ENCODE results near the gene MRPS11. TPM values are rescaled to one million over a fixed set of nuclear protein-coding genes. Genes with fewer than 3 reads are reported as not detected.
"Not testable (repeated sequence)": the region's sequence is repeated elsewhere in the genome, so short reads cannot be mapped to it uniquely, and the experiment has no call there.

Gene MRPS11
- polyA plus RNA-seq, 2 of the 4 experiments (the other 2 are of a cell fraction) = 99.0 to 122 TPM

- TF ChIP-seq PBX3 (IDR thresholded peaks at IDR 0.05) = no peak
These were observed 1.8 kb downstream of the MRPS11 start (continued) for GRCh38 chr15:88469321-88469720.

- ChIA-PET POLR2A (no interaction called here), CTCF (interaction anchor here (1.0 to 3.7 kb wide), 7 partner anchors 11 to 187 kb away, joined by 3 to 16 read pairs (median 4); no protein-coding TSS in a partner anchor)
- Histone ChIP-seq H3K27ac (no peak overlapping the region), H3K4me1 (peaks cover 12% of the 10 kb centered on the region), H3K4me3 (no peak overlapping the region), H3K4me2 (no peak overlapping the region), H3K9me3 (no peaks in the 10 kb centered on the region)
- ATAC-seq (no peak), DNase-seq (ENCODE audit: low read depth in 1 of 2, low spot score in 1 of 2) (no peak), FAIRE-seq (no peak)
- 94% methylated on average over 6 of the region's 6 CpGs for WGBS (ENCODE audit: missing lambda C conversion rate)
- no peak for TF ChIP-seq SMC3 (IDR thresholded peaks at IDR 0.05)
- TF ChIP-seq, protein P1, sequence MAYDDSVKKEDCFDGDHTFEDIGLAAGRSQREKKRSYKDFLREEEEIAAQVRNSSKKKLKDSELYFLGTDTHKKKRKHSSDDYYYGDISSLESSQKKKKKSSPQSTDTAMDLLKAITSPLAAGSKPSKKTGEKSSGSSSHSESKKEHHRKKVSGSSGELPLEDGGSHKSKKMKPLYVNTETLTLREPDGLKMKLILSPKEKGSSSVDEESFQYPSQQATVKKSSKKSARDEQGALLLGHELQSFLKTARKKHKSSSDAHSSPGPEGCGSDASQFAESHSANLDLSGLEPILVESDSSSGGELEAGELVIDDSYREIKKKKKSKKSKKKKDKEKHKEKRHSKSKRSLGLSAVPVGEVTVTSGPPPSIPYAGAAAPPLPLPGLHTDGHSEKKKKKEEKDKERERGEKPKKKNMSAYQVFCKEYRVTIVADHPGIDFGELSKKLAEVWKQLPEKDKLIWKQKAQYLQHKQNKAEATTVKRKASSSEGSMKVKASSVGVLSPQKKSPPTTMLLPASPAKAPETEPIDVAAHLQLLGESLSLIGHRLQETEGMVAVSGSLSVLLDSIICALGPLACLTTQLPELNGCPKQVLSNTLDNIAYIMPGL (CRISPR knock-in tag; IDR thresholded peaks at IDR 0.05; ENCODE audit: borderline replicate concordance) = no peak
- TF ChIP-seq NFE2L2 (conservative IDR thresholded peaks at IDR 0.05; ENCODE audit: low read length) = no peak
- no peak for TF ChIP-seq GATA3 (IDR thresholded peaks at IDR 0.05; ENCODE audit: borderline replicate concordance)
- no peak for TF ChIP-seq ESRRA (IDR thresholded peaks at IDR 0.05; ENCODE audit: borderline replicate concordance, low read length)
- TF ChIP-seq EP300 (IDR thresholded peaks at IDR 0.05) = no peak
These were observed 3.3 kb downstream of the MRPS11 start for GRCh38 chr15:88470625-88471372.

DNA sequence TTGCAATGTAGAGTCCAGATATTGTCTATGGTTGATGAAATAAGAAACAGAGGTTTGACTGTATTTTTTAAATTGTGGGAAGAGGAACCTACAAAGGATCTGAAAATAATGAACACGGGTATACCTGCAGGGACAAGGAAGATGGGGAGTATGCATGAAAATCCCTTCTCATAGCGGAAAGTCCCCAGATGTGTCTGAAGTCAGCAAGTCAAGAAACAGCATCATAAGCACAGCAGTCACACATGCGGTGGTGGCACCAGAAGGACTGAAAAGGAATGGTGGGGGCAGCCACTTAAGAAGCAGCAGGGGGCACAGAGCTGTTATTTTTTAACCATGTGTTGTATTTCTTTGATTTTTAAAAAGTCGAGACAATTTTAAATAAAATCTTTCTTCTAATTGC lies 4.7 kb downstream of the MRPS11 start:
- CTCF ChIA-PET = interaction anchor here (1.0 to 3.7 kb wide), 3 partner anchors 22 to 406 kb away, joined by 3 to 16 read pairs (median 3); no protein-coding TSS in a partner anchor
- Histone ChIP-seq H3K4me1 (peaks cover 7% of the 10 kb centered on the region), H3K27ac (no peak overlapping the region), H3K4me3 (no peak overlapping the region), H3K9me3 (no peaks in the 10 kb centered on the region), H3K4me2 (no peak overlapping the region)
- TF ChIP-seq TP53 (CRISPR knock-in tag; IDR thresholded peaks at IDR 0.05) = no peak
- TF ChIP-seq RFX5 (IDR thresholded peaks at IDR 0.05) = no peak
- TF ChIP-seq ZNF302 (CRISPR knock-in tag; IDR thresholded peaks at IDR 0.05) = no peak
- no peak for TF ChIP-seq SREBF2 (IDR thresholded peaks at IDR 0.05)
- no peak for TF ChIP-seq JUNB (IDR thresholded peaks at IDR 0.05)
- TF ChIP-seq RCOR1 (IDR thresholded peaks at IDR 0.05; ENCODE audit: low read depth, low read length) = no peak
- no peak for TF ChIP-seq JUN (IDR thresholded peaks at IDR 0.05)
- no peak for TF ChIP-seq KDM5A (IDR thresholded peaks at IDR 0.05)
- TF ChIP-seq RARB (CRISPR knock-in tag; IDR thresholded peaks at IDR 0.05) = no peak
- DNase-seq (ENCODE audit: low read depth in 1 of 2, low spot score in 1 of 2) = no peak
- no peak for ATAC-seq
- no peak for FAIRE-seq
- 88% methylated on average over 4 of the region's 4 CpGs for WGBS (ENCODE audit: missing lambda C conversion rate)
- POLR2A ChIA-PET = no interaction called here

DNA sequence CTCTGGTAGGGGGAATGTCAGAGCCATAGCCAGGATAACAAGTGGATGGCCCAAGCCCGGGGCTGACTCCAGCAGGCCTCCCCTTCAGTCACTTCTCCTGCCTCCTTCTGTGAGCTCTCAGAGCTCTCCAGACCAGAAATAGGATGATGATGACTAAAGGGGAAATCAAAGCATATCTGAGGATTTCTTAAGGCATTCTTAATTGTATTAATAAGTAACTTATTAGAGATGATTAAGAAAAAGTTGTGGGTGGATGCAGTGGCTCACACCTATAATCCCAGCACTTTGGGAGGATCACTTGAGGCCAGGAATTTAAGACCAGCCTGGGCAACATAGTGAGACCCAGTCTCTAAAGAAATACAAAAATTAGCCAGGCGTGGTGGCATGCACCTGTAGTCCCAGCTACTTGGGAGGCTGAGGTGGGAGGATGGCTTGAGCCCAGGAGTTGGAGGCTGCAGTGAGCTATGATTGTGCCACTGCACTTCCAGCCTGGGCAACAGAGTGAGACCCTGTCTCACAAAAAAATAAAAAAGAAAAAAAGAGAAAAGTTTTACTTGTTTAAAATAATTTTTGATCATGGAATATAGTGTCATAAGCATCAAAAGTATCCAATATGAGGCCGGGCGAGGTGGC lies 6.3 kb downstream of the MRPS11 start:
- H3K9me3 ChIP-seq; DNase-seq (ENCODE audit: low read depth in 1 of 2, low spot score in 1 of 2); ATAC-seq; FAIRE-seq; H3K27ac ChIP-seq; H3K4me1 ChIP-seq; H3K4me2 ChIP-seq; H3K4me3 ChIP-seq; POLR2A ChIA-PET: not testable (repeated sequence)
- CTCF ChIA-PET = interaction anchor here (1.4 to 3.0 kb wide), 6 partner anchors 10 to 361 kb away, joined by 3 to 19 read pairs (median 4); no protein-coding TSS in a partner anchor
- WGBS (ENCODE audit: missing lambda C conversion rate) = 98% methylated on average over 4 of the region's 4 CpGs

Measured in A549 (cell line).